A673 (cell line): Measurements from ENCODE around the gene DOCK1. TPM values are rescaled to one million over a fixed set of nuclear protein-coding genes. Genes with fewer than 3 reads are reported as not detected.

ENCODE experiments used
- BruUV-seq: library from RNA; stranded (reverse); fragments of 400-500 nt; replicated peaks from 2 replicates; lab custom pipeline; 2021; lab: Mats Ljungman, UMichigan
- CTCF ChIA-PET: fragments of 300-600 bp; sonication (Branson Sonifier 250); formaldehyde crosslinking; loops from one replicate; lab custom pipeline; 2022; ENCODE audit warnings: antibody characterized with exemption; lab: Charles Lee
- POLR2A ChIA-PET: fragments of 300-600 bp; sonication (Branson Sonifier 250); formaldehyde crosslinking; loops from one replicate; lab custom pipeline; 2022; ENCODE audit warnings: antibody characterized with exemption; ENCODE audit not compliant: low non-redundant PET; lab: Charles Lee
- DNase-seq: peaks from one replicate; pipeline ENCODE4 v3.0.0-alpha.2; 2015; ENCODE audit warnings: low spot score
- H3K27ac ChIP-seq: fragments of 200-600 bp; sonication (generic); 2 replicates; pipeline ENCODE4 v1.5.1; 2016; ENCODE audit warnings: mixed run types, low read depth, mild to moderate bottlenecking, mixed read lengths, antibody characterized with exemption, low read length; ENCODE audit not compliant: poor library complexity, severe bottlenecking
- H3K27me3 ChIP-seq: fragments of 200-600 bp; sonication (generic); replicated peaks from 2 replicates; pipeline ENCODE4 v1.6.1; 2017; ENCODE audit warnings: mixed run types, low read depth, mild to moderate bottlenecking, mixed read lengths, antibody characterized with exemption, low read length; ENCODE audit not compliant: insufficient read depth, poor library complexity
- H3K36me3 ChIP-seq: fragments of 200-600 bp; sonication (generic); 2 replicates; pipeline ENCODE4 v1.6.1; 2016; ENCODE audit warnings: mixed run types, mild to moderate bottlenecking, mixed read lengths, antibody characterized with exemption, low read length; ENCODE audit not compliant: insufficient read depth, poor library complexity, severe bottlenecking
- H3K4me1 ChIP-seq: fragments of 200-600 bp; sonication (generic); 2 replicates; pipeline ENCODE4 v1.6.1; 2017; ENCODE audit warnings: mixed run types, mild to moderate bottlenecking, mixed read lengths, antibody characterized with exemption, low read length; ENCODE audit not compliant: insufficient read depth, poor library complexity, severe bottlenecking
- H3K4me3 ChIP-seq: fragments of 200-600 bp; sonication (generic); 2 replicates; pipeline ENCODE4 v1.5.1; 2016; ENCODE audit warnings: low read depth, mixed run types, mild to moderate bottlenecking, mixed read lengths, low read length; ENCODE audit not compliant: poor library complexity, severe bottlenecking
- H3K9me3 ChIP-seq: fragments of 200-600 bp; sonication (generic); 2 replicates; pipeline ENCODE4 v1.6.1; 2016; ENCODE audit warnings: mixed run types, low read depth, mild to moderate bottlenecking, mixed read lengths, antibody characterized with exemption, low read length; ENCODE audit not compliant: poor library complexity, severe bottlenecking
- CTCF ChIP-seq: fragments of 300-800, 200-600 bp; sonication (generic); conservative IDR thresholded peaks from 2 replicates; pipeline ENCODE4 v1.5.1; 2017; ENCODE audit warnings: low read depth, mild to moderate bottlenecking, antibody characterized with exemption, low read length, moderate library complexity, mixed read lengths
- EZH2 ChIP-seq: fragments of 200-600 bp; sonication (generic); IDR thresholded peaks from 2 replicates; pipeline ENCODE4 v1.6.1; 2017; ENCODE audit warnings: borderline replicate concordance, low read depth, mild to moderate bottlenecking, mixed read lengths, antibody characterized with exemption, low read length; ENCODE audit not compliant: poor library complexity, severe bottlenecking
- intact Hi-C: fragments of 100-400 bp; cut with micrococcal nuclease; formaldehyde crosslinking; loops from one replicate; pipeline ENCODE4 v1.10.0; 2022; ENCODE audit not compliant: unreplicated experiment
- total RNA-seq: library from RNA; stranded (reverse); gene quantifications from 2 replicates; pipeline ENCODE4 v1.2.3, GENCODE V29; 2021

Gene DOCK1
- total RNA-seq, 1 experiment from 2014 or later = 30.7 TPM

GRCh38 chr10:127398971-127399365, 493.7 kb downstream of the DOCK1 start:
- no peaks in the 10 kb centered on the region for H3K36me3 ChIP-seq
- BruUV-seq = no TSS peak
- H3K4me1 ChIP-seq = peaks cover 25% of the 10 kb centered on the region
- H3K27ac ChIP-seq = peak overlapping the region; percentile 25
- intact Hi-C loops = loop anchor here (1.0 kb wide), 1 partner anchor 126 kb away; no protein-coding TSS in a partner anchor
- POLR2A ChIA-PET = no interaction called here
- H3K9me3 ChIP-seq = no peaks in the 10 kb centered on the region
- peak; percentile 94 for DNase-seq
- TF ChIP-seq EZH2 (no peak), CTCF (no peak)
- H3K4me3 ChIP-seq = no peak overlapping the region
- H3K27me3 ChIP-seq = no peaks in the 10 kb centered on the region
- CTCF ChIA-PET = interaction anchor here (0.6 to 1.0 kb wide), 2 partner anchors 44 to 48 kb away, joined by 3 to 4 read pairs; no protein-coding TSS in a partner anchor

- intact Hi-C loops = loop anchor here (1.0 kb wide), 1 partner anchor 126 kb away; no protein-coding TSS in a partner anchor
- H3K4me3 ChIP-seq = no peak overlapping the region
- no peak overlapping the region for H3K27ac ChIP-seq
- no peaks in the 10 kb centered on the region for H3K27me3 ChIP-seq
- TF ChIP-seq CTCF (no peak), EZH2 (no peak)
- ChIA-PET CTCF (interaction anchor here (0.6 kb wide), 1 partner anchor 48 kb away, joined by 3 read pairs; no protein-coding TSS in a partner anchor), POLR2A (interaction anchor here (0.6 kb wide), 1 partner anchor 619 kb away, joined by 3 read pairs; no protein-coding TSS in a partner anchor)
- no peaks in the 10 kb centered on the region for H3K9me3 ChIP-seq
- BruUV-seq = no TSS peak
- H3K4me1 ChIP-seq = peaks cover 25% of the 10 kb centered on the region
- no peak for DNase-seq
- no peaks in the 10 kb centered on the region for H3K36me3 ChIP-seq
Measured at GRCh38 chr10:127399668-127400067, 494.4 kb downstream of the DOCK1 start.

GRCh38 chr10:127400216-127400615, 495.0 kb downstream of the DOCK1 start:
- ChIA-PET POLR2A (no interaction called here), CTCF (no interaction called here)
- TF ChIP-seq CTCF (no peak), EZH2 (no peak)
- no peak for DNase-seq
- BruUV-seq = no TSS peak
- Histone ChIP-seq H3K27me3 (no peaks in the 10 kb centered on the region), H3K27ac (no peak overlapping the region), H3K4me1 (peaks cover 25% of the 10 kb centered on the region), H3K4me3 (no peak overlapping the region), H3K36me3 (no peaks in the 10 kb centered on the region), H3K9me3 (no peaks in the 10 kb centered on the region)
- intact Hi-C loops = no loop called here
